BLaER1 (cell line): Measurements from ENCODE around the gene TTLL9.

Experiments used
- H3K27ac ChIP-seq: shearing (Covaris generic); formaldehyde crosslinking; 2 replicates; pipeline ENCODE4 v1.8.1; 2022
- H3K27me3 ChIP-seq: shearing (Covaris generic); formaldehyde crosslinking; 2 replicates; pipeline ENCODE4 v1.8.1; 2022
- H3K36me3 ChIP-seq: shearing (Covaris generic); formaldehyde crosslinking; 2 replicates; pipeline ENCODE4 v1.8.1; 2022
- H3K4me1 ChIP-seq: shearing (Covaris generic); formaldehyde crosslinking; 2 replicates; pipeline ENCODE4 v1.8.1; 2022
- H3K4me2 ChIP-seq: shearing (Covaris generic); formaldehyde crosslinking; 2 replicates; pipeline ENCODE4 v1.8.1; 2022
- H3K4me3 ChIP-seq: shearing (Covaris generic); formaldehyde crosslinking; 2 replicates; pipeline ENCODE4 v1.8.1; 2022
- H3K9ac ChIP-seq: shearing (Covaris generic); formaldehyde crosslinking; 2 replicates; pipeline ENCODE4 v1.8.1; 2022
- H3K9me3 ChIP-seq: shearing (Covaris generic); formaldehyde crosslinking; 2 replicates; pipeline ENCODE4 v1.8.1; 2022
- H4K20me1 ChIP-seq: shearing (Covaris generic); formaldehyde crosslinking; 2 replicates; pipeline ENCODE4 v1.8.1; 2022
- Cebpa-rat ChIP-seq: shearing (Covaris generic); IDR thresholded peaks from 2 replicates; pipeline ENCODE4 v1.8.1; 2022

TTLL9 gene

DNA sequence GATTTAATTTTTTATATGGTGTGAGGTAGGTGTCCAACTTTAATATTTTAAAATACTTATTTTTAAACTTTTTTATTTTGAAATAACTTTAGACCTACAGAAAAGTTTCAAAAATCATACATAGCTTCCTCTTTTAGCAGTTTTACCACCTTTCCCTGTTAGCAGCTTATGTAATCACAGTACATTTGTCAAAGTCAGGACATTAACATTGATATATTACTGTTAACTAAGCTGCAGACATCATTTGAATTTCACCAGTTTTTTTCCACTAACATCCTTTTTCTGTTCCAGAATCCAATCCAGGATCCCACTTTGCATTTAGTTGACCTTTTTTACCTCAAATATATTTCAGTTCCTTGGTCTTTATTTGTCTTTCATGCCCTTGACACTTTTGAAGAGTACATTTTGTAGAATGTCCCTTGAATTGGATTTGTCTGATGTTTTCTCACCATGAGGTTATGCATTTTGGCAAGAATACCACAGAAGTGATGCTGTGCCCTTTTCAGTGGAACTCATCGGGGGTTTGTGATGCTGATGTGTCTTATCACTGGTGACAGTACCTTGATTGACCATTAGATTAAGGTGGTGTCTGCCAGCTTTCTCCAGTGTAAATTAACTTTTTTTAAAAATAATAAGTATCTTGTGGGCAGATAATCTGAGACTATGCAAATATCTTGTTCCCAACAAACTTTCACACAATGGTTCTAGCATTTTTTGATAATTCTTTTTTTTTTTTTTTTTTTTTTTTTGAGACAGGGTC, 33.4 kb downstream of the TTLL9 start:
- Histone ChIP-seq H3K27me3 (no peaks in the 10 kb centered on the region), H3K36me3 (no peaks in the 10 kb centered on the region), H3K4me1 (no peaks in the 10 kb centered on the region), H3K4me3 (no peak overlapping the region), H4K20me1 (no peaks in the 10 kb centered on the region), H3K27ac (no peak overlapping the region), H3K4me2 (no peak overlapping the region), H3K9ac (no peak overlapping the region), H3K9me3 (no peaks in the 10 kb centered on the region)
- TF ChIP-seq Cebpa-rat, result no peak

DNA sequence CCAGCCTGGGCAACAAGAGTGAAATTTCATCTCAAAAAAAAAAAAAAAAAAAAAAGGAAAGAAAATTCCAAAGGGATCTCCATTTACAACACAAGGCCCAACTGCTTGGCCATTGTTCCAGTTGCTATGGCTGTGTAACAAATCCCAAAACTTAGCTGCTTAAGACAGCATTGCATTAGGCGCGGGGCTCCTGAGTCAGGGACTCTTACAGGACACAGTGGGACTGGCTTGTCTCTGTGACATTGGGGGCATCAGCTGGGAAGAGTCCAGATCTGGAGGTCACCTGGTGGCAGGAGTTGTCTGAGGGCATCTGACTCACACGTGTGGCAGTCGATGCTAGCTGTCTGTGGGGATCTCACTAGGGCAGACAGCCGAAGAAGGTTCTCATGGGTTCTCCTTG, 35.6 kb downstream of the TTLL9 start:
- H3K4me3 ChIP-seq, result no peak overlapping the region
- no peaks in the 10 kb centered on the region for H3K27me3 ChIP-seq
- H3K36me3 ChIP-seq, result no peaks in the 10 kb centered on the region
- no peaks in the 10 kb centered on the region for H3K9me3 ChIP-seq
- no peaks in the 10 kb centered on the region for H3K4me1 ChIP-seq
- H4K20me1 ChIP-seq, result no peaks in the 10 kb centered on the region
- TF ChIP-seq Cebpa-rat, result no peak
- H3K4me2 ChIP-seq, result no peak overlapping the region
- H3K27ac ChIP-seq, result no peak overlapping the region
- no peak overlapping the region for H3K9ac ChIP-seq

DNA sequence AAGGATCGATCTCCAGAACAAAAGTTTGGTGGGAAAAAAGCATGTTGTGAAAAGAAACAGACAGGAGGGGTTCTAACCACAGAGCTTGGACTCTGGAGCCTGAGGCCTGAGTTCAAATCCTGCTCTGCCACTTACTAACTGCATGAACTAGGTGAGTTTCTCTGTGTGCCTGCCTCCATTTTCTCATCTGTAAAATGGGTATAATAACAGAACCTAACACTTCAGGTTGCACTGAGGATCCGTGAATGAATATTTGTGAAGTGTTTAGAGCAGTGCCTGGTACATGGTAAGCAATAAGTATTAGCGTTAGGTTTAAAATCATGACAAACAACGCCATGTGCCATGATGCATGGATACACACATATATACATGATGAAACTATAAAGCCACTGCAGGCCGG, 36.6 kb downstream of the TTLL9 start:
- Histone ChIP-seq H3K27ac (no peak overlapping the region), H3K27me3 (no peaks in the 10 kb centered on the region), H3K4me3 (no peak overlapping the region), H3K4me1 (no peaks in the 10 kb centered on the region), H3K9ac (no peak overlapping the region), H4K20me1 (no peaks in the 10 kb centered on the region), H3K36me3 (no peaks in the 10 kb centered on the region), H3K4me2 (no peak overlapping the region), H3K9me3 (no peaks in the 10 kb centered on the region)
- TF ChIP-seq Cebpa-rat, result no peak

DNA sequence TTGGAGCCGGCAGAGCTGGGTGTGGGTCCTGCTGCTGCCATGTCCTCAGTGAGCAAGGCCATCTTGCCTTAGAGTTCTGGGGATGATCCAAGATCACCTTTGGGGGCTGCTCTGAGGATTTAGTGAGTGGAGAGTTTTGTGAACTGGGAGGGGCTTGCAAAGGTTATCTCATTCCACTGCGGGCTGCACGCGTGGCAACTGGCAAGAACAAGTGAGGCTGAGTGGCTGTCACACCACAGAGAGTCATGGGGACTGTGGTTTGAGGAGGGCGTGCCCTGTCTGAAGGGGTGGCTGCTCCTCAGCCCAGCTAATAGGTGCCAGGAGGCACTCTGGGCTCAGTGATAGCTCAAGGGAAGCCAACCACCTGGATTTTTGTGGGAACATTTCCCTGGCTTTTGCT, 37.6 kb downstream of the TTLL9 start:
- no peaks in the 10 kb centered on the region for H3K36me3 ChIP-seq

DNA sequence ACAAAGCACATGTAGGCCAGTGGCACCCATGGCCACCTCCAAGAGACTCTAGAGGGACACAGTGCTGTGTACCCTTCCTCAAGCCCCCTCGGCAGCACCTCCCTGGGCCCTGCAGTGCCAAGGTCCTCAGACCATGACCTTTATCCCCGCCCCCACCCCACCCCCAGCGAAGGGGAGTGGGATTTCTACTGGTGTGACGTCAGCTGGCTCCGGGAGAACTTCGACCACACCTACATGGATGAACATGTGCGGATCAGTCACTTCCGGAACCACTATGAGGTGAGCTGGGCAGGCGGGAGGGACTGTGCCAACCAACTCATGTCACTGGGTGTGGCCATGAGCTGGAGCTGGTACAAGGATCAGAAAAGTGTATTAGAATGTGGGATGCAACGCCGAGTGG, 38.0 kb downstream of the TTLL9 start:
- H3K4me3 ChIP-seq, result no peak overlapping the region
- no peaks in the 10 kb centered on the region for H3K27me3 ChIP-seq
- no peaks in the 10 kb centered on the region for H4K20me1 ChIP-seq
- H3K4me1 ChIP-seq, result no peaks in the 10 kb centered on the region
- no peak overlapping the region for H3K9ac ChIP-seq
- no peaks in the 10 kb centered on the region for H3K9me3 ChIP-seq
- no peak for TF ChIP-seq Cebpa-rat
- H3K4me2 ChIP-seq, result no peak overlapping the region
- no peak overlapping the region for H3K27ac ChIP-seq
- no peaks in the 10 kb centered on the region for H3K36me3 ChIP-seq

More for the DNA sequence above, 37.6 kb downstream of the TTLL9 start:
- H3K27me3 ChIP-seq, result no peaks in the 10 kb centered on the region
- no peak overlapping the region for H3K27ac ChIP-seq
- H3K4me2 ChIP-seq, result no peak overlapping the region
- H3K9ac ChIP-seq, result no peak overlapping the region
- TF ChIP-seq Cebpa-rat, result no peak
- no peaks in the 10 kb centered on the region for H3K4me1 ChIP-seq
- no peaks in the 10 kb centered on the region for H3K9me3 ChIP-seq
- H4K20me1 ChIP-seq, result no peaks in the 10 kb centered on the region
- no peak overlapping the region for H3K4me3 ChIP-seq

DNA sequence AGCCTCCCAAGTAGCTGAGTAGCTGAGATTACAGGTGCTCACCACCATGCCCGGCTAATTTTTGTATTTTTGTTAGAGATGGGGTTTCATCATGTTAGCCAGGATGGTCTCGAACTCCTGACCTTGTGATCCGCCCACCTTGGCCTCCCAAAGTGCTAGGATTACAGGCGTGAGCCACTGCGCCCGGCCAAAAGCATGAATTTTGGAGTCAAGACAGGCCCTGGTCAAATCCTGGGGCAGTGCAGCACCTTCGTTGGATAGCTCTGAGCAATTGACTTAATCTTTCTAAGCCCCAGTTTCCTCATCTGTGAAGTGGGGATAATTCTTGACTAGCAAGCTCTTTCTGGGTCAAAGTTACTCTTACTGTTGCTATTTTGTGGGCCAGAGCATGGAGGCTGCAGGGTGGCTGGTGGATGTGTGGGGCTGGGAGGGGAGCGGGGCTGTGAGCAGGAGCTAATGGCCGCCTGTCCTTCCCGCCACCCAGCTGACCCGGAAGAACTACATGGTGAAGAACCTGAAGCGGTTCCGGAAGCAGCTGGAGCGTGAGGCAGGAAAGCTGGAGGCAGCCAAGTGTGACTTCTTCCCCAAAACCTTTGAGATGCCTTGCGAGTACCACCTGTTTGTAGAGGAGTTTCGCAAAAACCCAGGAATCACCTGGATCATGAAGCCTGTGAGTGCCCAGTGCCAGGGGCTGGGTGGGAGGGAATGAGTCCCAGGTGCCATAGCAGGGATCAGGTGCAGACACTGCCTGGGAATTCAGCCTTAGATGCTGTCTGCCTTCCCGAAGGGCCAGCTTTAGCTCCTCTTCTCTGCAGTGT, 39.0 kb downstream of the TTLL9 start:
- H3K27me3 ChIP-seq, result no peaks in the 10 kb centered on the region
- no peak overlapping the region for H3K27ac ChIP-seq
- H3K9me3 ChIP-seq, result no peaks in the 10 kb centered on the region
- H4K20me1 ChIP-seq, result no peaks in the 10 kb centered on the region
- no peak overlapping the region for H3K4me3 ChIP-seq
- peaks cover 2% of the 10 kb centered on the region; the same call in 1 of the 2 replicates for H3K4me1 ChIP-seq
- TF ChIP-seq Cebpa-rat, result no peak
- no peak overlapping the region for H3K9ac ChIP-seq
- H3K4me2 ChIP-seq, result no peak overlapping the region
- no peaks in the 10 kb centered on the region for H3K36me3 ChIP-seq

DNA sequence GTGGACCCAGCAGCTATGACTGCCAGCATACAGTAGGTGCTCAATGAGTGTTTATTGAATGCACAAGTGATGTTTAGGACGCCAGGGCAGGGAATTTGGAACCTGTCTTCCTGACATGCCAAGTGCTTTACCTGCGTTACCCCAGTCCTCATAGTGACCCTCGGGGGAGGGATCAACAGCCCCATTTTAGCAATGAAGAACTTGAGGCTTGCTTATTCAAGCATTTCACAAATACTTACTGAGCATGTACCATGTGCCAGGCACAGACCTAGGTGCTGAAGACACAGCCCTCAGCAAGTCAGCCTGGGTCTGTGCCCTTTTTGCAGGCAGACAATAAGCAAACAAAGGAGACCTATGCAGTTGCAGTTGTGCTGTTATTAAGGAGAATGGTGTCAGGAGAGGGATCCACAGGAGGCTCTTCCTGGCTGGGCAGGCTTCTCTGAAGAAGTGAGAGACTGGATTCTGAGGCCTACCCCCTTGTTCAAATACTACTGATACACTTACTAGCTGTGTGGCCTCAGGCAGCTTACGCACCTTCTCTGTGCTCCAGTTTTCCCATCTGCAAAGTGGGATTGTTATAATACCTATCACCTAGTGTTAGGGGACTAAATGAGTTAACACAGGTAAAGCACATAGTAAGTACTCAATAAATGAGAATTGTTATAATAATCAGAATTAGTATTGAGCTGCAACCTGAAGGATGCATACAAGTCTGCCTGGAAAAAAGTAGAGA, 39.8 kb downstream of the TTLL9 start:
- no peaks in the 10 kb centered on the region for H3K36me3 ChIP-seq
- no peak overlapping the region for H3K27ac ChIP-seq
- no peaks in the 10 kb centered on the region for H3K9me3 ChIP-seq
- H4K20me1 ChIP-seq, result no peaks in the 10 kb centered on the region
- no peak overlapping the region for H3K9ac ChIP-seq
- no peak overlapping the region for H3K4me3 ChIP-seq
- H3K4me1 ChIP-seq, result peaks cover 8% of the 10 kb centered on the region; the same call in 1 of the 2 replicates
- no peaks in the 10 kb centered on the region for H3K27me3 ChIP-seq
- no peak for TF ChIP-seq Cebpa-rat
- H3K4me2 ChIP-seq, result no peak overlapping the region

DNA sequence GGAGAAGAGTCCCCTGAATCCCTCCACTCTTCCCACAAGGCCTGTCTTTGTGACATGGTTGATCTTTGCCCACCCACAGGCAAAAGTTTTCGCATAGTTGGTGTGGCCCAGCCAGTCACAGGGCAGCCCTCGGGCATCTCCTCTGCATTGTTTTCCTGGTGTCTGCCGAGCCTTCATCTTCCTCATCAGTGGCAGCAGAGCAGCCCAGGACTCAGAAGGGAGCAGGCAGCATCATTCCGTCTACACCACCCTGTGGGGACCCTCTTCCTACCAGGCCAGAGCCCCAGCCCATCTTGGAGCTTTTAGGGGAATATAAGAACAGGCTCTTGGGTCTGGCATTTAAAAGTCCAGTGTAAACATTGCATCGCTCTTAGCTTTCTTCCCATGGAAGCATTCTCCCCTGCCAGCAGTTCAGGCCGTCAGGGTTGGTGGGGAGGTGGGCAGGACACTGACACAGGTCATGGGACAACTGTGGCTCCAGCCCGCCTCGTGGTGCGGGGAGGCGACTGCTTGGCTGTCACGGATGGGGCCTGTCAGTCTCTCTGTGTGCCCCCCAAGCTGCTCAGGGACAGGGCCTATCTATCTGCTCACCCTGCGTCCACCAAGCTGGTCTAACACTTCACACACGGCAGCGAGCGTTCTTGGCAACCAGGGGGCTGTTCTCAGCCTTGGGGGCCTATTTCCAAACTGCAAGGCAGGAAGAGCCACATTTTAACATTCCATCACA, 43.2 kb downstream of the TTLL9 start:
- Histone ChIP-seq H3K27ac (no peak overlapping the region), H4K20me1 (no peaks in the 10 kb centered on the region), H3K9ac (no peak overlapping the region)

DNA sequence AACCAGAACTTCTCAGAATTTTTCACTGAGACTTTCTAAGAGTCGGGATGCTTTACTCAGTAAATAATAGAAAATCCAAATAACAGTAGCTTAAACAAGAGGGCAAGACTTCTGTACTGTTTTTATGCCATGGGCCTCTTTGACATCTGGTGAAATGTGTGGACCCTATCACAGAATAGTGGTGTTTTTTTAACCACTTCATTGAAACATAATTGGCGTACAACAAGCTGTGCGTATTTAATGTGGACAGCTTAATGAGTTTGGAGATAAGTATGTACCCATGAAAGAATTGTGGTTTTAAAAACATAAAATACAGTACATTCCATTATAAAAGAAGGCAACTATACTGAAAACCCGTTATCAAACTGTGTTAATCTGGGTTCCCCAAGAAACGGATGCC, 43.7 kb downstream of the TTLL9 start:
- H3K4me1 ChIP-seq, result peaks cover 16% of the 10 kb centered on the region; the same call in 1 of the 2 replicates
- no peak overlapping the region for H3K9ac ChIP-seq
- no peaks in the 10 kb centered on the region for H3K36me3 ChIP-seq
- H3K4me3 ChIP-seq, result no peak overlapping the region
- no peak overlapping the region for H3K27ac ChIP-seq
- H3K27me3 ChIP-seq, result no peaks in the 10 kb centered on the region
- no peaks in the 10 kb centered on the region for H3K9me3 ChIP-seq
- no peaks in the 10 kb centered on the region for H4K20me1 ChIP-seq
- H3K4me2 ChIP-seq, result no peak overlapping the region
- TF ChIP-seq Cebpa-rat, result no peak

More for the DNA sequence above, 43.2 kb downstream of the TTLL9 start:
- no peak for TF ChIP-seq Cebpa-rat
- Histone ChIP-seq H3K27me3 (no peaks in the 10 kb centered on the region), H3K9me3 (no peaks in the 10 kb centered on the region), H3K4me3 (no peak overlapping the region), H3K4me2 (no peak overlapping the region), H3K4me1 (peaks cover 15% of the 10 kb centered on the region; the same call in 1 of the 2 replicates), H3K36me3 (no peaks in the 10 kb centered on the region)
